ENCODE data around the gene ZNF302.

DNA sequence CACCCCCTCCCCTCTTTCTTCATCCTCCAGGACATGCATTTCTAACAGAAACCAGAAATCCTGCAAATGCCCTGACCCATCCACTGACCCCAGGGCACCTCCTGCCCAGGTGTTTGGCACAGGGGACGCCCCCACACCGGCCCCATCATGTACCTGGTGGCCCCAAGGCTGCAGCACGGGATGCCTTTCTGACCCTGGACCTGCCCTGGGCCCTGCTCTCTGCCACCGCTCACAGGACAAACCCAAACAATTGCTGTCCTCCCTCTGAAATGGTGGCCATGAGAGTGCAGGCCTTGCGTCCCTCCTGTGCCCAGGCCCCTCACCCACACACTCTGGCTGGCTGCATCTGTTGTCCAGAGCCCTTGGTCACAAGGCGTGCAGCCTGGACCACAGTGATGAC is 12.6 kb upstream of the ZNF302 start:
- TF ChIP-seq EZH2 (IDR thresholded peaks at IDR 0.05), result no peak
- TF ChIP-seq POLR2AphosphoS5 (IDR thresholded peaks at IDR 0.05; ENCODE audit: borderline replicate concordance, low read depth, low read length), result no peak

All from SK-N-MC (cell line).